Upper lobe of right lung (tissue), 1 donor: ENCODE measurements around the gene GRK2. TPM values are rescaled to one million over a fixed set of nuclear protein-coding genes. Genes with fewer than 3 reads are reported as not detected.
A peak's percentile ranks its signal among the peaks of the same experiment; 100 is the strongest.

Experiments
- ATAC-seq: fragments of 200-7000 bp; cut with Tn5 transposase; one replicate; pipeline ENCODE4 v1.9.1; 2020; ENCODE audit warnings: mild to moderate bottlenecking, moderate library complexity
- DNase-seq: peaks from one replicate; pipeline ENCODE4 v3.0.0-alpha.2; 2020
- H3K27ac ChIP-seq: fragments of 200-600 bp; one replicate; pipeline ENCODE4 v1.8.0; 2022
- H3K27me3 ChIP-seq: fragments of 200-600 bp; one replicate; pipeline ENCODE4 v1.8.0; 2022; ENCODE audit warnings: mild to moderate bottlenecking
- H3K36me3 ChIP-seq: fragments of 200-600 bp; one replicate; pipeline ENCODE4 v1.8.0; 2022
- H3K4me1 ChIP-seq: fragments of 200-600 bp; one replicate; pipeline ENCODE4 v1.8.0; 2022
- H3K4me3 ChIP-seq: fragments of 200-600 bp; one replicate; pipeline ENCODE4 v1.8.0; 2022; ENCODE audit warnings: mild to moderate bottlenecking
- H3K9me3 ChIP-seq: fragments of 200-600 bp; one replicate; pipeline ENCODE4 v1.8.0; 2022
- intact Hi-C: fragments of 100-400 bp; cut with DNase I; formaldehyde crosslinking; loops from one replicate; pipeline ENCODE4 v1.11.0; 2022
- total RNA-seq: library from RNA; stranded (reverse); fragmentation: NEBNext Ultra II Directional; extraction: Animal tissue kit (Norgen Biotek cat#: 25700); gene quantifications from one replicate; pipeline ENCODE4 v1.2.1, GENCODE V29; 2021
- TF ChIP-seq, protein P1 (sequence below): fragments of 200-600 bp; IDR thresholded peaks from one replicate; pipeline ENCODE4 v1.8.0; 2022; ENCODE audit warnings: antibody characterized with exemption
- donor health status: DM: no; HTN: yes; CAD: no; lungs with severe emphysema.

Gene GRK2
- total RNA-seq, 1 donor from 2014 or later, result 98.4 TPM

GRCh38 chr11:67309166-67309565 lies 42.9 kb downstream of the GRK2 start:
- TF ChIP-seq, protein P1, sequence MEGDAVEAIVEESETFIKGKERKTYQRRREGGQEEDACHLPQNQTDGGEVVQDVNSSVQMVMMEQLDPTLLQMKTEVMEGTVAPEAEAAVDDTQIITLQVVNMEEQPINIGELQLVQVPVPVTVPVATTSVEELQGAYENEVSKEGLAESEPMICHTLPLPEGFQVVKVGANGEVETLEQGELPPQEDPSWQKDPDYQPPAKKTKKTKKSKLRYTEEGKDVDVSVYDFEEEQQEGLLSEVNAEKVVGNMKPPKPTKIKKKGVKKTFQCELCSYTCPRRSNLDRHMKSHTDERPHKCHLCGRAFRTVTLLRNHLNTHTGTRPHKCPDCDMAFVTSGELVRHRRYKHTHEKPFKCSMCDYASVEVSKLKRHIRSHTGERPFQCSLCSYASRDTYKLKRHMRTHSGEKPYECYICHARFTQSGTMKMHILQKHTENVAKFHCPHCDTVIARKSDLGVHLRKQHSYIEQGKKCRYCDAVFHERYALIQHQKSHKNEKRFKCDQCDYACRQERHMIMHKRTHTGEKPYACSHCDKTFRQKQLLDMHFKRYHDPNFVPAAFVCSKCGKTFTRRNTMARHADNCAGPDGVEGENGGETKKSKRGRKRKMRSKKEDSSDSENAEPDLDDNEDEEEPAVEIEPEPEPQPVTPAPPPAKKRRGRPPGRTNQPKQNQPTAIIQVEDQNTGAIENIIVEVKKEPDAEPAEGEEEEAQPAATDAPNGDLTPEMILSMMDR, result no peak
- Histone ChIP-seq H3K27me3 (no peaks in the 10 kb centered on the region), H3K9me3 (no peaks in the 10 kb centered on the region), H3K4me3 (no peak overlapping the region), H3K27ac (no peak overlapping the region), H3K36me3 (peaks cover 30% of the 10 kb centered on the region), H3K4me1 (peaks cover 12% of the 10 kb centered on the region)
- intact Hi-C loops, result no loop called here
- DNase-seq (peak; percentile 49), ATAC-seq (no peak)

DNA sequence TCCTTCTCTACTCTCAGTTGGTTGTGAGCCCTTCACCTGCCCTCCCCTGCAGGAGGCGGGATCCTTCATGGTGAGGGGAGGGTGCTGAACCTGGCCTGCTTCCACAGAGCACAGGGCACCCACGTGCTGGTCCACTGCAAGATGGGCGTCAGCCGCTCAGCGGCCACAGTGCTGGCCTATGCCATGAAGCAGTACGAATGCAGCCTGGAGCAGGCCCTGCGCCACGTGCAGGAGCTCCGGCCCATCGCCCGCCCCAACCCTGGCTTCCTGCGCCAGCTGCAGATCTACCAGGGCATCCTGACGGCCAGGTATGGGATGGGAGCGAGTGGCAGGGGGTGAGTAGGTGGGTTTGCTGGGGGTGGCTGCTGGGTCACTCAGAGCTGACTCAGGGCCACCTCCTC lies 43.4 kb downstream of the GRK2 start:
- Histone ChIP-seq H3K27ac (no peak overlapping the region), H3K9me3 (no peaks in the 10 kb centered on the region), H3K27me3 (no peaks in the 10 kb centered on the region), H3K4me3 (no peak overlapping the region), H3K4me1 (peaks cover 7% of the 10 kb centered on the region), H3K36me3 (peaks cover 30% of the 10 kb centered on the region)
- TF ChIP-seq, protein P1, result no peak
- DNase-seq, result peak; percentile 54
- no peak for ATAC-seq
- intact Hi-C loops, result no loop called here

DNA sequence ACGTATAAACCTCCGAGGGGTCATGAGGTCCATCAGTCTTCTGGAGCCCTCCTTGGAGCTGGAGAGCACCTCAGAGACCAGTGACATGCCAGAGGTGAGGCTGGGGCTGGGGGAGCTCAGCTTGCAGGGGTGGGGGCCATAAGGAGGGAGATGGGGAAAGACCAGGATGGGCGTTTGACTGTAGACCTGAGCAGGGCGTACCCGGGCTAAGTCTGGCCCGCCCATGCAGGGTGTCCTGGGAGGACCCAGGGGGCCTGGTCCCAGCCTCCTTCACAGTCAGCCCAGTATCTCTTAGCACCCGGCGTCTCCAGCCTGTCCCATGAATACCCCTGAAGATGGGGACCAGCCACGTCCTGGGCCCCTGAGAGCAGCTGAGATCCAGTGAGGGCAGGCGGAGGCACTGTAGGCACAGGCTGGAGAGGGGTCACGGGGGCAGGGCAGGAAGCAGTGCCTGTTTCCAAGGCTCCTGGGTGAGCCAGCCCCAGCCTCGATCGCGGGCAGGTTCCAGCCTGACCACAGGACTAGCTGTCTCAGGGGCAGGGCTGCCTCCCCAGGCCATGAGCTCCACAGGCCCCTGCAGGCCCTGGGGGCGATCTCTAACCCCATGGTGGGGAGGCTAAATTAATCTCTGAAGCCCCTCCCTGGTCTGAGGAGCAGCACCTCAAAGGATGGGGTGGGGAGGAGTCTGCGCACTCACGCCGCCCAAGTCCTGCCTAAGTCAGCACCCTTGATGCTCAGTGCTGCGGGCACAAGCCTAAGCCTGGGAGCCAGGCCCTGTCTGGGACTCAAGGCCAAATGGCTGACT lies 44.2 kb downstream of the GRK2 start:
- Histone ChIP-seq H3K36me3 (peaks cover 30% of the 10 kb centered on the region), H3K9me3 (no peaks in the 10 kb centered on the region), H3K27ac (no peak overlapping the region), H3K27me3 (no peaks in the 10 kb centered on the region), H3K4me3 (no peak overlapping the region), H3K4me1 (peaks cover 7% of the 10 kb centered on the region)
- DNase-seq (peak; percentile 51), ATAC-seq (no peak)
- intact Hi-C loops, result no loop called here
- TF ChIP-seq, protein P1, result no peak

- Histone ChIP-seq H3K9me3 (no peaks in the 10 kb centered on the region), H3K27ac (no peak overlapping the region), H3K36me3 (peaks cover 30% of the 10 kb centered on the region), H3K4me1 (peaks cover 7% of the 10 kb centered on the region), H3K4me3 (no peak overlapping the region), H3K27me3 (no peaks in the 10 kb centered on the region)
- intact Hi-C loops, result no loop called here
- ATAC-seq (no peak), DNase-seq (peak; percentile 57)
- TF ChIP-seq, protein P1, result no peak
Observed at GRCh38 chr11:67311051-67311555, 44.8 kb downstream of the GRK2 start.

GRCh38 chr11:67311556-67312082 lies 45.3 kb downstream of the GRK2 start:
- intact Hi-C loops, result no loop called here
- H3K36me3 ChIP-seq, result peaks cover 30% of the 10 kb centered on the region
- peak; percentile 61 for DNase-seq
- H3K27me3 ChIP-seq, result no peaks in the 10 kb centered on the region
- TF ChIP-seq, protein P1, result no peak
- no peak overlapping the region for H3K27ac ChIP-seq
- no peak for ATAC-seq
- no peaks in the 10 kb centered on the region for H3K9me3 ChIP-seq
- no peak overlapping the region for H3K4me3 ChIP-seq
- H3K4me1 ChIP-seq, result peaks cover 7% of the 10 kb centered on the region
